Inferior parietal cortex (tissue), 1 donor: ENCODE data around the gene ZNF225.
A peak's percentile ranks its signal among the peaks of the same experiment; 100 is the strongest.
"Not testable (repeated sequence)": the region's sequence is repeated elsewhere in the genome, so short reads cannot be mapped to it uniquely, and the experiment has no call there.

Experiments
- DNase-seq: peaks from one replicate; pipeline ENCODE4 v3.0.0-alpha.2; 2016; ENCODE audit errors: extremely low spot score

Gene ZNF225

DNA sequence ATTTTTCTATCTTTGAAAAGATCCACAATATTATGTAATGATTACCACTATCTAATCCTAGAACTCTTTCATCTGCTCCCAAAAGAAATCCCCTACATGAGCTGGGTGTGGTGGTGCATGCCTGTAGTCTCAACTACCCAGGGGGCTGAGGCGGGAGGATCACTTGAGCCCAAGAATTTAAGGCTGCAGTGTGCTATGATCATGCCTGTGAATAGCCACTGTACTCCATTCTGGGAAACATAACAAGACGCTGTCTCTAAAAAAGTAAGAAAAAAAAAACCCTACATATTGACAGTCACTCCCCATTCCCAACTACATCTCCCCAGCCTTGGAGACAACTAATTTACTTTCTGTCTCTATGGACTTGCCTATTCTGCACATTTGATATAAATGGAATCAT is 50.6 kb downstream of the ZNF225 start:
- DNase-seq = no peak

GRCh38 chr19:44164327-44164672 is 51.1 kb downstream of the ZNF225 start:
- DNase-seq = no peak

GRCh38 chr19:44164673-44165512 is 51.7 kb downstream of the ZNF225 start, which contains the start of gene ZNF226:
ZNF226 (plus strand) TSS chr19:44165100; CDS start chr19:44170081, 4,981 bp downstream.
- DNase-seq = peak; percentile 99

DNA sequence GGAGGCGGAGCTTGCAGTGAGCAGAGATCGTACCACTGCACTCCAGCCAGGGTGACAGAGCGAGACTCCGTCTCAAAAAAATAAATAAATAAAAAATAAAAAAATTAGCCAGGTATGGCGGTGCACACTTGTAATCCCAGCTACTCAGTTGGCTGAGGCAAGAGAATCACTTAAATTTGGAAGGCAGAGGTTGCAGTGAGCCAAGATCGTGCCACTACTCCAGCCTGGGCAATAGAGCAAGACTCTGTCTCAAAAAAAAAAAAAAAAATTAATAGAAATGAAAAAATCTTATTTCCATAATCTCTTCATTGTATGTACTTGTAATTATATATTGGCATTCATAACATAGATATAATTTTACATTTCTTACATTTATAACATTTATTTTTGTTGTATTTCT is 57.5 kb downstream of the ZNF225 start:
- DNase-seq = not testable (repeated sequence)

DNA sequence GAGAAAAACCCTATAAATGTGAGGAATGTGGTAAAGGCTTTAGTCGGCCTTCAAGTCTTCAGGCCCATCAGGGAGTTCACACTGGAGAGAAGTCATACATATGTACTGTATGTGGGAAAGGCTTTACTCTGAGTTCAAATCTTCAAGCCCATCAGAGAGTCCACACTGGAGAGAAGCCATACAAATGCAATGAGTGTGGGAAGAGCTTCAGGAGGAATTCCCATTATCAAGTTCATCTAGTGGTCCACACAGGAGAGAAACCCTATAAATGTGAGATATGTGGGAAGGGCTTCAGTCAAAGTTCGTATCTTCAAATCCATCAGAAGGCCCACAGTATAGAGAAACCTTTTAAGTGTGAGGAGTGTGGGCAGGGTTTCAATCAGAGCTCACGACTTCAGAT is 63.4 kb downstream of the ZNF225 start:
- no peak for DNase-seq

- DNase-seq = no peak
Observed at GRCh38 chr19:44180968-44181367, 67.8 kb downstream of the ZNF225 start.

DNA sequence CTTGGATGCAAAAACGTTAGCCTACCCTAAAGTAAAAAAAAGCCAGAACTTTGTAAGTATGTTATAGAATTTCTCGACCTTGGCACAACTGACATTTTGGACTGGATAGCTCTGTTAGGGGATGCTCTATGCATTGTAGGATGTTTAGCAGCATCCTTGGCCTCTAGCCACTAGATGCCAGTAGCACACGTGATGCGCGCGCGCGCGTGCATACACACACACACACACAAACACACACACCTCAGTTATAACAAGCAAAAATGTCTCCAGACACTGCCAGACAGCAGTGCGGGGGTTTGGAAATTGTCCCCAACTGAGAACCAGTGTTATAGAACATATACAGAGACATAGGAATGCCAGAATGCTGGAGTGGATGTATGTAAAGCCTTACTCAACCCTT is 68.9 kb downstream of the ZNF225 start:
- DNase-seq = no peak
